CD4-positive, alpha-beta T cell (primary cell): Measurements from ENCODE around the gene CFAP73. TPM values are rescaled to one million over a fixed set of nuclear protein-coding genes. Genes with fewer than 3 reads are reported as not detected.
A peak's percentile ranks its signal among the peaks of the same experiment; 100 is the strongest.

ENCODE experiments used
- ATAC-seq: fragments of 200-7000 bp; cut with Tn5 transposase; one replicate; pipeline ENCODE4 v1.10.0; 2022; ENCODE audit warnings: mild to moderate bottlenecking; ENCODE audit not compliant: poor library complexity
- CTCF ChIA-PET: fragments of 350-600 bp; sonication (Branson Sonifier 250); formaldehyde crosslinking; loops from one replicate; lab custom pipeline; 2021; ENCODE audit warnings: antibody characterized with exemption, inconsistent platforms; lab: Charles Lee
- POLR2A ChIA-PET: fragments of 350-600 bp; sonication (Branson Sonifier 250); formaldehyde crosslinking; loops from one replicate; lab custom pipeline; 2021; ENCODE audit warnings: antibody characterized with exemption, inconsistent platforms; lab: Charles Lee
- DNase-seq, 14 experiments: peaks; one replicate each; pipeline ENCODE4 v3.0.0-alpha.2; 2013 to 2020; ENCODE audit warnings: mixed read lengths in 2 of 14
- H3K27ac ChIP-seq, 2 donors: one replicate each; pipeline versions ENCODE4 v1.5.1 to v1.7.0; 2013; ENCODE audit warnings: low read length in 2 of 2, low read depth in 1 of 2, mild to moderate bottlenecking in 1 of 2
- H3K27me3 ChIP-seq, 2 experiments: 1 replicate in 1 of 2; 2 replicates in 1 of 2; pipeline versions ENCODE4 v1.6.1 to v1.7.0; 2013; ENCODE audit warnings: low read length in 2 of 2, control low read depth in 1 of 2, mild to moderate bottlenecking in 1 of 2, moderate library complexity in 1 of 2; ENCODE audit not compliant: insufficient read depth in 2 of 2, control insufficient read depth in 1 of 2
- H3K36me3 ChIP-seq: one replicate; pipeline ENCODE4 v1.6.1; 2013; ENCODE audit warnings: low read length, control low read depth; ENCODE audit not compliant: insufficient read depth
- H3K4me1 ChIP-seq: one replicate; pipeline ENCODE4 v1.6.1; 2013; ENCODE audit warnings: low read length, control low read depth; ENCODE audit not compliant: insufficient read depth
- H3K4me3 ChIP-seq: one replicate; pipeline ENCODE4 v1.5.1; 2013; ENCODE audit warnings: mild to moderate bottlenecking, low read length, moderate library complexity
- H3K9me3 ChIP-seq, 2 experiments: 1 replicate in 1 of 2; 2 replicates in 1 of 2; pipeline versions ENCODE4 v1.6.1 to v1.7.0; 2013; ENCODE audit warnings: low read length in 2 of 2, mild to moderate bottlenecking in 2 of 2, control low read depth in 1 of 2, moderate library complexity in 1 of 2; ENCODE audit not compliant: control insufficient read depth in 1 of 2, insufficient read depth in 1 of 2
- H3K27ac Mint-ChIP-seq: one replicate; pipeline ENCODE4 v1.8.0; 2020; ENCODE audit warnings: mixed read lengths
- H3K27me3 Mint-ChIP-seq: one replicate; pipeline ENCODE4 v1.8.0; 2021; ENCODE audit warnings: mixed read lengths
- H3K36me3 Mint-ChIP-seq: one replicate; pipeline ENCODE4 v1.8.0; 2021; ENCODE audit warnings: low read depth, mixed read lengths
- H3K4me1 Mint-ChIP-seq: one replicate; pipeline ENCODE4 v1.8.0; 2021; ENCODE audit warnings: low read depth, mixed read lengths
- H3K4me3 Mint-ChIP-seq: one replicate; pipeline ENCODE4 v1.8.0; 2020; ENCODE audit warnings: mild to moderate bottlenecking, mixed read lengths
- H3K9me3 Mint-ChIP-seq: one replicate; pipeline ENCODE4 v1.8.0; 2020; ENCODE audit warnings: mixed read lengths
- intact Hi-C, 2 experiments: fragments of 100-400 bp; cut with DNase I in 1 of 2; cut with micrococcal nuclease in 1 of 2; formaldehyde crosslinking; loops; one replicate each; pipeline versions ENCODE4 v1.15.1 to v1.9.0; 2023 to 2025; cut with DNase I, micrococcal nuclease
- total RNA-seq, 174 experiments: library from RNA in 2 of 174; stranded (reverse) in 2 of 174; gene quantifications; one replicate each; pipeline ENCODE4 v1.2.3 and lab custom pipeline; 2021 to 2026
- TF ChIP-seq, protein P1 (sequence below): fragments of 200-600 bp; IDR thresholded peaks from one replicate; pipeline ENCODE4 v1.8.0; 2022; ENCODE audit warnings: antibody characterized with exemption, mild to moderate bottlenecking

CFAP73 gene
- total RNA-seq, 2 experiments from 2014 or later: 0.92 to 1.2 TPM

DNA sequence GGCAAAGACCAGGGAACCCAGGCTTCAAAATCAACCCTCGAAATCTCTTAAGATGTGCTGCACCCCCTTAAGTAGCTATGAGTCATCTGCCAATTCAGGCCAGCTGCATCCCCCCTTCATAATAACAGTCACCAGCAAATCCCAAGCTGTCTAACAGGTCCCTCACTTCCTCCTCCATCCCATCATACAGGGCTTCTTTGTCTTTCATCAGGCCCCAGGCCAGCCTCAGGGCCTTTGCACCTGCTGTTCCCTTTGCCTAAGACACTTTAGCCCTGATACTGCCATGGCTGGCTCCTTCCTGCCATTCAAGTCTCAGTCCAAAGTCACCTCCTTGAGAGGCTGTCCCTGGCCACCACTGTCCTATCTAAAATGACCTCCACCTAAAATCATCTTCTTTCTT lies 18.0 kb upstream of the CFAP73 start:
- TF ChIP-seq, protein P1, sequence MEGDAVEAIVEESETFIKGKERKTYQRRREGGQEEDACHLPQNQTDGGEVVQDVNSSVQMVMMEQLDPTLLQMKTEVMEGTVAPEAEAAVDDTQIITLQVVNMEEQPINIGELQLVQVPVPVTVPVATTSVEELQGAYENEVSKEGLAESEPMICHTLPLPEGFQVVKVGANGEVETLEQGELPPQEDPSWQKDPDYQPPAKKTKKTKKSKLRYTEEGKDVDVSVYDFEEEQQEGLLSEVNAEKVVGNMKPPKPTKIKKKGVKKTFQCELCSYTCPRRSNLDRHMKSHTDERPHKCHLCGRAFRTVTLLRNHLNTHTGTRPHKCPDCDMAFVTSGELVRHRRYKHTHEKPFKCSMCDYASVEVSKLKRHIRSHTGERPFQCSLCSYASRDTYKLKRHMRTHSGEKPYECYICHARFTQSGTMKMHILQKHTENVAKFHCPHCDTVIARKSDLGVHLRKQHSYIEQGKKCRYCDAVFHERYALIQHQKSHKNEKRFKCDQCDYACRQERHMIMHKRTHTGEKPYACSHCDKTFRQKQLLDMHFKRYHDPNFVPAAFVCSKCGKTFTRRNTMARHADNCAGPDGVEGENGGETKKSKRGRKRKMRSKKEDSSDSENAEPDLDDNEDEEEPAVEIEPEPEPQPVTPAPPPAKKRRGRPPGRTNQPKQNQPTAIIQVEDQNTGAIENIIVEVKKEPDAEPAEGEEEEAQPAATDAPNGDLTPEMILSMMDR: no peak
- H3K4me1 Mint-ChIP-seq: peaks cover 15% of the 10 kb centered on the region
- no peaks in the 10 kb centered on the region for H3K27me3 Mint-ChIP-seq
- H3K4me3 ChIP-seq: no peak overlapping the region
- no peak overlapping the region for H3K27ac Mint-ChIP-seq
- no peak overlapping the region for H3K4me3 Mint-ChIP-seq
- ChIA-PET POLR2A (no interaction called here), CTCF (no interaction called here)
- no peaks in the 10 kb centered on the region for H3K36me3 ChIP-seq
- no peaks in the 10 kb centered on the region for H3K9me3 ChIP-seq
- H3K36me3 Mint-ChIP-seq: no peaks in the 10 kb centered on the region
- peaks cover 25% of the 10 kb centered on the region for H3K4me1 ChIP-seq
- no peaks in the 10 kb centered on the region for H3K9me3 Mint-ChIP-seq
- no peak overlapping the region for H3K27ac ChIP-seq
- ATAC-seq: no peak
- H3K27me3 ChIP-seq: no peaks in the 10 kb centered on the region
- intact Hi-C loops: no loop called here
- no peak for DNase-seq

DNA sequence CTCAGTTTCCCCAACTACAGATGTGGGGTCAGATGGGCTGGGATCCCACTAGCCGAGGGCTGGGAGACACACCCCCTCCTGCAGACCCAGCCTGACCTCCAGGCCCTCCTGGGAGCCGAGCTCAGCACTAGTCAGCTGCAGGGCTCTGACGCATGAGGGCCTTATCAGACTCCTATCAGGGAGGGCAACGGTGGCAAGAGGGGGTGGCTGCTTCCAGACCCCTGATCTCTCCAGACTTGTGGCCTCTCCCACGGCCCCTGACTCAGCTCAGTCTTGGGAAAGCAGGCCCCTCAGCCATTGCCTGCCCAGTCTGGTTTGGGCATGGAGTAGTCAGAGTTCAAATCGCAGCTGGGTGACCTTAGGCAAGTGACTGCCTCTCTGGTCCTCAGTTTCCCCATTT lies 16.5 kb upstream of the CFAP73 start:
- TF ChIP-seq, protein P1: no peak
- ATAC-seq (no peak), DNase-seq (no peak)
- intact Hi-C loops: no loop called here
- POLR2A ChIA-PET: no interaction called here
- Mint-ChIP-seq H3K4me3 (peak overlapping the region; percentile 20), H3K27ac (no peak overlapping the region), H3K36me3 (no peaks in the 10 kb centered on the region), H3K27me3 (no peaks in the 10 kb centered on the region), H3K9me3 (no peaks in the 10 kb centered on the region), H3K4me1 (peaks cover 19% of the 10 kb centered on the region)
- Histone ChIP-seq H3K4me3 (no peak overlapping the region), H3K27me3 (no peaks in the 10 kb centered on the region), H3K4me1 (peaks cover 26% of the 10 kb centered on the region), H3K36me3 (no peaks in the 10 kb centered on the region), H3K9me3 (no peaks in the 10 kb centered on the region), H3K27ac (no peak overlapping the region)
- CTCF ChIA-PET: interaction anchor here (1.8 kb wide), 1 partner anchor 41 kb away, joined by 4 read pairs; no protein-coding TSS in a partner anchor

DNA sequence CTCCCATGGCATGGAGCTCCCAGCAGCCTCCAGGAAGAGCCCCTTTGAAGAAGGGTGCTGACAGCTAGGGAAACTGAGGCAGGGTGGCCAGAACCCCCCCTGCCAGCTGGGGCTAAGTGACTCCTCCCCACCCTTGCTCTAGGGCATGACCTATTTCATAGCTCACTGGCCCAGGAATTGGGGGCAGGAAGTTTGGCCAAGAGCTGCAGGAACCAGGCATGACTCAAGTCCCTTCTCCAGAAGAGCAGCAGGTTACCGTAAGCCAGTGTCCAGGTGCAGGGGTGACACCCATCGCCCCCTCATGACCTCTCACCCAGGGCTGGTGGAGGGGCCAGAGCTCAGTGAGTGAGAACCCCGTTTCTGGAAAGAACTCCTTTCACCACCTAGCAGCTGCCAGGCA lies 15.9 kb upstream of the CFAP73 start:
- Histone ChIP-seq H3K27ac (no peak overlapping the region), H3K9me3 (no peaks in the 10 kb centered on the region), H3K27me3 (no peaks in the 10 kb centered on the region), H3K36me3 (no peaks in the 10 kb centered on the region), H3K4me1 (peaks cover 26% of the 10 kb centered on the region), H3K4me3 (no peak overlapping the region)
- no peak for DNase-seq
- POLR2A ChIA-PET: no interaction called here
- no peaks in the 10 kb centered on the region for H3K9me3 Mint-ChIP-seq
- TF ChIP-seq, protein P1: no peak
- H3K4me1 Mint-ChIP-seq: peaks cover 19% of the 10 kb centered on the region
- peak overlapping the region; percentile 11 for H3K4me3 Mint-ChIP-seq
- ATAC-seq: no peak
- no peaks in the 10 kb centered on the region for H3K27me3 Mint-ChIP-seq
- no peaks in the 10 kb centered on the region for H3K36me3 Mint-ChIP-seq
- H3K27ac Mint-ChIP-seq: no peak overlapping the region
- CTCF ChIA-PET: interaction anchor here (1.8 kb wide), 1 partner anchor 41 kb away, joined by 4 read pairs; no protein-coding TSS in a partner anchor
- intact Hi-C loops: no loop called here
